Type B pancreatic cell (in vitro differentiated cells): ENCODE results near the gene ADARB2. TPM values are rescaled to one million over a fixed set of nuclear protein-coding genes. Genes with fewer than 3 reads are reported as not detected.

Experiments
- DNase-seq: peaks from one replicate; pipeline ENCODE4 v3.0.0; 2021; ENCODE audit warnings: mixed read lengths; ENCODE audit not compliant: unreplicated experiment; ENCODE audit errors: extremely low spot score
- H3K27ac Mint-ChIP-seq: 2 replicates; pipeline ENCODE4 v1.8.0; 2021; ENCODE audit warnings: mild to moderate bottlenecking, mixed read lengths
- H3K27me3 Mint-ChIP-seq: 2 replicates; pipeline ENCODE4 v1.8.0; 2021; ENCODE audit warnings: mixed read lengths
- H3K36me3 Mint-ChIP-seq: 2 replicates; pipeline ENCODE4 v1.8.0; 2021; ENCODE audit warnings: mixed read lengths
- H3K4me1 Mint-ChIP-seq: one replicate; pipeline ENCODE4 v1.8.0; 2021; ENCODE audit warnings: mixed read lengths; ENCODE audit not compliant: unreplicated experiment
- H3K4me3 Mint-ChIP-seq: 2 replicates; pipeline ENCODE4 v1.8.0; 2021; ENCODE audit warnings: mild to moderate bottlenecking, mixed read lengths
- H3K9me3 Mint-ChIP-seq: 2 replicates; pipeline ENCODE4 v1.8.0; 2021; ENCODE audit warnings: mixed read lengths
- CTCF ChIP-seq: fragments of 200-600 bp; sonication (generic); conservative IDR thresholded peaks from 2 replicates; pipeline ENCODE4 v1.5.0; 2021; ENCODE audit warnings: antibody characterized with exemption, mild to moderate bottlenecking
- total RNA-seq: library from RNA; stranded (reverse); gene quantifications from 2 replicates; pipeline ENCODE4 v1.2.1, GENCODE V29; 2021; ENCODE audit warnings: low replicate concordance

Gene ADARB2
- total RNA-seq, 1 donor from 2014 or later, result 4.9 TPM

- Mint-ChIP-seq H3K4me3 (peak overlapping the region; percentile 67), H3K27me3 (no peaks in the 10 kb centered on the region), H3K36me3 (no peaks in the 10 kb centered on the region), H3K4me1 (peaks cover 39% of the 10 kb centered on the region), H3K9me3 (no peaks in the 10 kb centered on the region), H3K27ac (peak overlapping the region; percentile 88)
- no peak for DNase-seq
- no peak for TF ChIP-seq CTCF
These were observed 447.7 kb downstream of the ADARB2 start for GRCh38 chr10:1289591-1289990.

- H3K27ac Mint-ChIP-seq, result peak overlapping the region; percentile 99
- H3K36me3 Mint-ChIP-seq, result no peaks in the 10 kb centered on the region
- no peak for TF ChIP-seq CTCF
- H3K9me3 Mint-ChIP-seq, result no peaks in the 10 kb centered on the region
- H3K4me1 Mint-ChIP-seq, result peaks cover 29% of the 10 kb centered on the region
- peak overlapping the region; percentile 74 for H3K4me3 Mint-ChIP-seq
- no peak for DNase-seq
- peaks cover 6% of the 10 kb centered on the region for H3K27me3 Mint-ChIP-seq
These were observed 449.3 kb downstream of the ADARB2 start for GRCh38 chr10:1287971-1288401.

GRCh38 chr10:1287487-1287886, 449.8 kb downstream of the ADARB2 start:
- peak overlapping the region; percentile 74 for H3K4me3 Mint-ChIP-seq
- H3K27me3 Mint-ChIP-seq, result peaks cover 6% of the 10 kb centered on the region
- no peak for DNase-seq
- TF ChIP-seq CTCF, result no peak
- no peaks in the 10 kb centered on the region for H3K9me3 Mint-ChIP-seq
- peak overlapping the region; percentile 99 for H3K27ac Mint-ChIP-seq
- H3K4me1 Mint-ChIP-seq, result peaks cover 26% of the 10 kb centered on the region
- no peaks in the 10 kb centered on the region for H3K36me3 Mint-ChIP-seq

- Mint-ChIP-seq H3K4me3 (no peak overlapping the region), H3K9me3 (no peaks in the 10 kb centered on the region), H3K36me3 (no peaks in the 10 kb centered on the region), H3K27ac (no peak overlapping the region), H3K27me3 (peaks cover 10% of the 10 kb centered on the region), H3K4me1 (peaks cover 11% of the 10 kb centered on the region)
- no peak for DNase-seq
- TF ChIP-seq CTCF, result no peak
These were observed 453.2 kb downstream of the ADARB2 start for GRCh38 chr10:1284076-1284475.

GRCh38 chr10:1281405-1281782, 455.9 kb downstream of the ADARB2 start:
- Mint-ChIP-seq H3K36me3 (no peaks in the 10 kb centered on the region), H3K4me1 (no peaks in the 10 kb centered on the region), H3K27ac (no peak overlapping the region), H3K9me3 (no peaks in the 10 kb centered on the region), H3K4me3 (no peak overlapping the region), H3K27me3 (peaks cover 18% of the 10 kb centered on the region)
- no peak for DNase-seq
- no peak for TF ChIP-seq CTCF
